Measurements from ENCODE around the gene ZEB2.

DNA sequence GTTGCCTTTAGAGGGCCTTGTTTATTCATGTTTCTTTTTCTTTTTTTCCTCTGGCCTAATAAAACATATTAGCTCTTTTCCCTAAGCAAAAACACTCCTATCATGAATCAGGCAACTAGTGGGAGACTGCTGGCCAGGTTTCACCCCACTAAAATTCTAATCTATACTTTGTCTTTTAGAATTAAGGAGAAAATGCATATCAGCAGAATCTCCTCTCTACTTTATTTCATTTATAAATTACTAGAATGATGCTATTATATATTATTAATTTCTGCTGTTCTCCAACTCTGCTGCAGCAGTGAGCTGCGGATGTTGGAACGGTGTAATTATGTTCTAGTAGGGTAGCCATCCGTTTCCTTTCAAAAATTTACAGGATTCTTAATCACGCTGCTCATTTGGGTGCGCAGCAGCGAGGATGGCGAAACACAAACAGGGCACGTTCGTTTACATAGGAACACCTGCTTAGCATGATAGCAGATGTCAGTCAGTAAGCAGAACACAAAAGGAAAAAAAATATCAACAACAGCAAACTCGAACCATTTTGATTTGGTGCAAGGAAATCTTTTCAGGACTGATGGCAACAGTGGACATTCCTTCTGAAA, 30.5 kb downstream of the ZEB2 start:
- no peak for TF ChIP-seq POLR2A (IDR thresholded peaks at IDR 0.05)
- TF ChIP-seq, protein P1, sequence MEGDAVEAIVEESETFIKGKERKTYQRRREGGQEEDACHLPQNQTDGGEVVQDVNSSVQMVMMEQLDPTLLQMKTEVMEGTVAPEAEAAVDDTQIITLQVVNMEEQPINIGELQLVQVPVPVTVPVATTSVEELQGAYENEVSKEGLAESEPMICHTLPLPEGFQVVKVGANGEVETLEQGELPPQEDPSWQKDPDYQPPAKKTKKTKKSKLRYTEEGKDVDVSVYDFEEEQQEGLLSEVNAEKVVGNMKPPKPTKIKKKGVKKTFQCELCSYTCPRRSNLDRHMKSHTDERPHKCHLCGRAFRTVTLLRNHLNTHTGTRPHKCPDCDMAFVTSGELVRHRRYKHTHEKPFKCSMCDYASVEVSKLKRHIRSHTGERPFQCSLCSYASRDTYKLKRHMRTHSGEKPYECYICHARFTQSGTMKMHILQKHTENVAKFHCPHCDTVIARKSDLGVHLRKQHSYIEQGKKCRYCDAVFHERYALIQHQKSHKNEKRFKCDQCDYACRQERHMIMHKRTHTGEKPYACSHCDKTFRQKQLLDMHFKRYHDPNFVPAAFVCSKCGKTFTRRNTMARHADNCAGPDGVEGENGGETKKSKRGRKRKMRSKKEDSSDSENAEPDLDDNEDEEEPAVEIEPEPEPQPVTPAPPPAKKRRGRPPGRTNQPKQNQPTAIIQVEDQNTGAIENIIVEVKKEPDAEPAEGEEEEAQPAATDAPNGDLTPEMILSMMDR (IDR thresholded peaks at IDR 0.05), result no peak

Measured in thyroid gland (tissue), 4 donors.